ENCODE results near the gene MYO10.
A peak's percentile ranks its signal among the peaks of the same experiment; 100 is the strongest.

The MYO10 gene

DNA sequence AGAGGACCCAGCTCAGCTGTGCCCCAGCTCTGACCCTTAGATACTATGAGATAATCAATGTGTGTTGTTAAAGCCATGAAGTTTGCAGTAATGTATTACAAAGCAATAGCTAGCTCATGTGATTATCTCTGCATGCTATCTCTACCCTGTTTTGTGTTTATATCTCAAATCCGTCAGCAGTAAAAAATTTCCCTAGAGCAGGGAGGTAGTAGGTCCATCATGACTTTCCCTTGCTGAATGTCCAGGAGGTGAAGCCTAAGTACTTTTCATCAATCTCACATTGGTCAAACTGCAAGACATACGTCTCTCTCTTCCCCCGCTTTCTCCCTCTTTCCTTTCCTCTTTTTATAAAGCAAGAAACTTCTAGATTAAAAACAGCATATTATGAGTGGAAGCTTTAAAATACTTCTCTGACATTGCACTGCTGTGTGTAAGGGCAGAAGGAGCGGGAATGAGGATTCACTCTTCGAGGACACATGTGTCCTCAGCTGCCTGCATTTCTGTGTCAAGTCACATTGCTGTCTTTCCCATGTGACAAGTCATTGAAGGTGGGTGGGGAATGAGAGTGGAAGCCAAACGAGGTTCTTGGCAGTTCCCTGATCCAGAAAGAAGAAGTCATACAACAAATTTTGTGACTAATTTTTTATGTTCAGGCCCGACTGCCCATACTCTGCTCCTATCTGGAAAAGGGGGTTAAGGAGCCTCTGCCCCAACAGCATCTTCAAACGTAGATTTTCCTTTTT, 226.2 kb downstream of the MYO10 start:
- DNase-seq (ENCODE audit: low spot score) = no peak

- DNase-seq (ENCODE audit: low spot score) = no peak
These were observed 228.3 kb downstream of the MYO10 start for GRCh38 chr5:16707869-16708192.

DNA sequence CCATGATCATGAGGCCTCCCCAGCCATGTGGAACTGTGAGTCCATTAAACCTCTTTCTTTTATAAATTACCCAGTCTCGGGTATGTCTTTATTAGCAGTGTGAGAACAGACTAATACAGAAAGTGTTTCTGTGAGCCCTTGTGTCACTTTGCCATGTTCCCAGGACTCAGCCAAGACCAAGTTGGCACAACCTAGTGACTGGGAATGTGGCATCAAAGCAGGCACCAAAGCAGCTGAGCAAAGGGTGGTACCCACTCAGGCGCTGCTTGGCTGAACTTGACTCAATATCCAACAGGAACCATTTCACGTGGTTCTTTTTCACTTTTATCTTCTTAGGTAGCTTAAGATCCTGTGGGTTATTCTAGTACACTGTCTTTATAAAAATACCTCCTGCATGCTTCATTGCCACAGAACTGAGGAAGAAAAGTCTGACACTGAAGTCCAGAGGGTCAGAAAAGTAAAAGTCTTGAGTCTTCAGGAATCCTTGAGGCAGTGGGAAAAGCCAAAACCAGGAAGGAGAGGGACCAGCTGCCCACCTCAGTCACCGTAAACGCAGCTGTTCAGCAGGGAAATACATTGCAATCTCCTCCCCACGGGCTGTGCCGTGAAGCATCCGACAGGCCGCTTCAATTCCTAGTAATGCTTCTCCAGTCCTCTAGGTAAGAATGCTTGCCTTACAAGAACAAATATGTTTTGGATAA, 228.8 kb downstream of the MYO10 start:
- DNase-seq (ENCODE audit: low spot score) = no peak

GRCh38 chr5:16704945-16705344, 231.1 kb downstream of the MYO10 start:
- DNase-seq (ENCODE audit: low spot score) = no peak

DNA sequence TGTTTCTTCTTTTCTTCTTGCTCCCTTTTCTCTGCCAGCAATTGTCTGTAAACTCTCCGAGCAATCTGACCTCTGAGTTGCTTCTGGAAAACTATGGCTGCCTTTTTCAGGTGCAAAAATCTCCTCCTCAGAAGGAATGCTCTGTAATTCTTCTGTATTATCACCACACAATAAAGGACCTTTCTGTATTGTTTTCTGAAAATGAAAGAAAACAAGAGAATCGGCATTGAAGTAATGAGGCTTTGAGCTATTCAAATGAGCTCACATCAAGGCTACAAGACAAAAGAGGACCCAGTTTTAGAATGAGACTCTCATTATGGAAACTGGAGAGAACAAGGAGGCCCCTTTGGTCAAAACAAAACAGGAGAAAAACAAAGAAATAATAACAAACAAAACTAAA, 233.1 kb downstream of the MYO10 start:
- no peak for DNase-seq (ENCODE audit: low spot score)

DNA sequence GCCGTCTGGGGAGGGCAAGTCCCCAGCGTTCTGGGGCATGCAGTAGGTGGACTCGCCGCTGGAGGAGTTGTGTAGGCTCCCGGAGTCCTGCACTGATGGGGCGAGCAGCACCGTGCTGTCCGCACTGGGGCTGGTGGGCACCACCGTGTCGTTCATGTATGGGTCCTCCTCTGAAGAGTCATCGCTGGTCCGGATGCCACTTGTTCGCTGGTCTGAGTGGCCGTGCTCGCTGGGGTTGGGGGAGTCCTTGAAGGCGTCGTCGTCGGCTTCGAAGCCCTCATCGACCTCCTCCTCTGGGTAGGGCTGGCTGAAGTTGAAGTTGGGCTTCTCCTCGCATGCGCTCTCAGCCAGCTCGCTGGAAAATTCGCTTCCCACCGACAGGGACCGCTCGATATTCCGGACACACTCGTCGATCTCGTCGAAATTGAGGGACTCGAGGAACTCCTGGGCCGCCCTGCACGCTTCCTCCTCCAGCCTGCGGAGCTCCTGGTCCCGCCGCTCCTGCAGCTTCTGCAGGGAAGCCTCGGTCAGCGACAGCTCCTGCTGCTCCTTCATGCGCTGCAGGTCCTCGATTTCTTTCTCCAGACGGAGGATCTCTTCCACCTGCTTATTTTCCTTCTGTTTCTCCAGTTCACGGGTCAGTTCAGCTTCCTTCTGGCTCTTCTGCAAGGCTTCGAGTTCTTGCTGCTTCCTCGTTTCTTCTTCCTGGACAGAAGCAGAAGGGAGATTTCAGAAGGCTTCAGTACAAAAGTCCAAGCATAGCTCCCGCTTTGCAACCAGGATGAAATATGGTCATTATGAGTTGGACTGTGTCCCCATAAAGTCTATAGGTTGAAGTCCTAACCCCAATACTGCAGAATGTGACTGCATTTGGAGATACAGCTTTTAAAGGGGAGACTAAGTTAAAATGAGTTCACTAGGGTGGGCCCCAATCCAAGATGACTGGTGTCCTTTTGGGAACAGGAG, 234.7 kb downstream of the MYO10 start:
- no peak for DNase-seq (ENCODE audit: low spot score)

- DNase-seq (ENCODE audit: low spot score) = no peak
These were observed 236.0 kb downstream of the MYO10 start for GRCh38 chr5:16700081-16700480.

- no peak for DNase-seq (ENCODE audit: low spot score)
These were observed 240.3 kb downstream of the MYO10 start for GRCh38 chr5:16695779-16696178.

GRCh38 chr5:16693879-16694278, 242.2 kb downstream of the MYO10 start:
- peak; percentile 35 for DNase-seq (ENCODE audit: low spot score)

- no peak for DNase-seq (ENCODE audit: low spot score)
These were observed 244.4 kb downstream of the MYO10 start for GRCh38 chr5:16691731-16692130.

DNA sequence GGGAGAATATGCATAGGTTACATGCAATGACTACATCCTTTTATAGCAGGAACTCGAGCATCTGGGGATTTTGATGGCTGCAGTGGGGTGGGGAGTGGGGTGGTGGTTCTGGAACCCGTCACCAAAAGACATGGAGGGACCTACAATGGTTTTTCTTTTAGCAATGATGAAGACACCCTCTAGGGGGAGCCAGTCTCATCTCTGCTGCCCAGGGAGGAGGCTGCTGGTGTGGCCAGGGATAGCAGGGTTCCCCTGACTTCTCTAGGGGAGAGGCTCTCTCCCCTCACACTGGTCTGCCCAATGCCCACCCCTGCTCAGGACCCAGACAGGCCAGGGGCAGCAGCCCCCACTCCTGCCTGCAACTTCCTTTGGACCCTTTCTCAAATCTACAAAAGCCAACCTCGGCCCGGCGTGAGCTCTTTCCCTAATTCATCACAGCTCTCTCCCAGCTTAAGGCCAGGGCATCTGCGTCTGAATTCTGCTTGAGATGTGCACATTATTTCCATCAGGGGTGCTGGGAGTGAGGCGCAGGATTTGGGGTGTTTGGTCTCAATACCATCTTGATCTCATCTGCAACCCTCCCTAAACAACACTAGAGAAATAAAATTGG, 245.7 kb downstream of the MYO10 start:
- DNase-seq (ENCODE audit: low spot score) = peak; percentile 89

DNA sequence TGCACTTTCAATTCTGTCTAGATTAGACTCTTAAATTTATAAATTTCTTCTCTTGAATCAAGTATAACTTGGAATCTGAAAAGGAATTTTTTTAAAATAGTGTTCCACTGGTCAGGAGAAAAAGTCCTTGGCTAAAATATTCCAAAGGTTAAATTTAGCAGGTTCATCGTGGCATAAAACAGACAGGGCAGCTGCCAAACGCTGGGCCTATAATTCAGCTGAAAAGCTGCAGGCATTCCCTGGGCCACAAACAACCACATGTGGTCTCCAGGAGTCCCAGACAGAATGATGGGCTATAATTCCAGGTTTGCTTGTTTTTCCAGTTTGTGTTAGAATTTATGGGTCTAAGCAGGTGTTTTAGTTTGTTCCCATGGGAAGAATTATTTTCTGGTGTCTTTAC, 248.2 kb downstream of the MYO10 start:
- DNase-seq (ENCODE audit: low spot score) = no peak

GRCh38 chr5:16685069-16685468, 251.0 kb downstream of the MYO10 start:
- DNase-seq (ENCODE audit: low spot score) = no peak

DNA sequence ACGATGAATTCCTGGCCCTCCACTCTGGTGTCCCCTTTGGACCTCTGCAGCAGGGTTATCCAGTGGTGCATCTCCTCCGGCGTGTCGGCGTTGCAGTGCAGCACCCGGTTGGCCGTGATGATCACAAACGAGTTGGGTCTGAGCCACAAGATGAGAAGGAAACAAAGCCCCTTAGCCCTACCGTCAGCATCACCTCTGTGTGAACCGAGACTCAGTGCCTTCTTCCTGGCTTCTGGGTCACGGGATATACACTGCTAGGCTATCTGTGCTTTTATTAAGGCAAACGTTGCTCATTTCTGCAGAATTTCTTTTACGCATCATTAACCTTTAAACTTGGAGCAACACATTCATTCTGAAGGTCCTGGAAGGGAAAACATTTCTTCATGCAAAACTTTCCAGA, 254.2 kb downstream of the MYO10 start:
- no peak for DNase-seq (ENCODE audit: low spot score)

GRCh38 chr5:16679863-16680262, 256.2 kb downstream of the MYO10 start:
- DNase-seq (ENCODE audit: low spot score) = no peak

DNA sequence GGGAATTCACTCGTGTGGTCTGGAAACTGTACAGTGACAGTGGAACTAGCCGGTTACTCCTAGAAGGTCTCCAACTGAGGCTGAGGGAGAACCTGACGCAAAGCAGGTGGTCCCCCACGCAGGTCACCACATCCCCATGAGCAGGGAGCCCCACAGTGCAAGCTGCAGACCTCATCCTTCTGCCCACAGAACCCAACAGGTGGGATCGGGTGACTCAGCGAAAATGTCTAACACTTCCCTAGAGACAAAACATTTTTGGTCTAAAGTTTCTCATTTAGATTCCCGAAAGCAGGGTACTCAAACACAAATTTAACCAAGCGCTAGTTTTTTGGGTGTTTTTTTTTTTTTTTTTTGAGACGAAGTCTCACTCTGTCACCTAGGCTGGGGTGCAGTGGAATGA, 256.9 kb downstream of the MYO10 start:
- no peak for DNase-seq (ENCODE audit: low spot score)

- DNase-seq (ENCODE audit: low spot score) = no peak
These were observed 260.3 kb downstream of the MYO10 start for GRCh38 chr5:16675806-16676205.

- DNase-seq (ENCODE audit: low spot score) = no peak
These were observed 261.3 kb downstream of the MYO10 start for GRCh38 chr5:16674750-16675149.

- DNase-seq (ENCODE audit: low spot score) = no peak
These were observed 262.6 kb downstream of the MYO10 start for GRCh38 chr5:16673241-16674201.

GRCh38 chr5:16671208-16671607, 264.9 kb downstream of the MYO10 start:
- DNase-seq (ENCODE audit: low spot score) = no peak

- DNase-seq (ENCODE audit: low spot score) = no peak
These were observed 266.3 kb downstream of the MYO10 start for GRCh38 chr5:16669776-16670175.
